ENCODE measurements around the gene NID1.
"Not testable (repeated sequence)": the region's sequence is repeated elsewhere in the genome, so short reads cannot be mapped to it uniquely, and the experiment has no call there.

NID1 gene

GRCh38 chr1:236079703-236080102 lies 14.8 kb upstream of the NID1 start:
- no peak overlapping the region for H3K4me3 ChIP-seq (ENCODE audit: low read depth, low read length)
- TF ChIP-seq POLR2A (IDR thresholded peaks at IDR 0.05; ENCODE audit: extremely low read depth, insufficient read length) (no peak), MYC (IDR thresholded peaks at IDR 0.05; ENCODE audit: low read depth, low read length) (no peak), CTCF (IDR thresholded peaks at IDR 0.05; ENCODE audit: low read depth, low read length) (no peak)
- TF ChIP-seq, protein P1, sequence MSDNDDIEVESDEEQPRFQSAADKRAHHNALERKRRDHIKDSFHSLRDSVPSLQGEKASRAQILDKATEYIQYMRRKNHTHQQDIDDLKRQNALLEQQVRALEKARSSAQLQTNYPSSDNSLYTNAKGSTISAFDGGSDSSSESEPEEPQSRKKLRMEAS (IDR thresholded peaks at IDR 0.05; ENCODE audit: low read depth, low read length): no peak
- DNase-seq (ENCODE audit: low read depth): no peak

DNA sequence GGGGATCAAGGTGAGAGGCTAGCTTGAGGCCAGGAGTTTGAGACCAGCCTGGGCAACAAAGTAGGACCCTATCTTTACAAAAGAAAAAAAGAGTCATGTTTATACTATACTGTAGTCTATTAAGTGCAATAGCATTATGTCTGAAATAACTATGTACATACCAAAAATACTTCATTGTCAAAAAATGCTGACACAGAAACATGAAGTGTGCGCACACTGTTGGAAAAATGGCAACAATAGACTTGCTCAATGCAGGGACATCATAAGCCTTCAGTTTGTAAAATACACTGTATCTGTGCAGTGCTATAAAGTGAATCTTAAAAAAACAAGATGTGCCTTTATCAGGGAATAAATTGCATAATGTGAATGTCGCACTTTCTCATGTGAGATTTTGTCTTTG lies 14.1 kb upstream of the NID1 start:
- DNase-seq (ENCODE audit: low read depth): no peak
- TF ChIP-seq MYC (IDR thresholded peaks at IDR 0.05; ENCODE audit: low read depth, low read length) (no peak), CTCF (IDR thresholded peaks at IDR 0.05; ENCODE audit: low read depth, low read length) (no peak), POLR2A (IDR thresholded peaks at IDR 0.05; ENCODE audit: extremely low read depth, insufficient read length) (no peak)
- TF ChIP-seq, protein P1 (IDR thresholded peaks at IDR 0.05; ENCODE audit: low read depth, low read length): no peak
- H3K4me3 ChIP-seq (ENCODE audit: low read depth, low read length): no peak overlapping the region

DNA sequence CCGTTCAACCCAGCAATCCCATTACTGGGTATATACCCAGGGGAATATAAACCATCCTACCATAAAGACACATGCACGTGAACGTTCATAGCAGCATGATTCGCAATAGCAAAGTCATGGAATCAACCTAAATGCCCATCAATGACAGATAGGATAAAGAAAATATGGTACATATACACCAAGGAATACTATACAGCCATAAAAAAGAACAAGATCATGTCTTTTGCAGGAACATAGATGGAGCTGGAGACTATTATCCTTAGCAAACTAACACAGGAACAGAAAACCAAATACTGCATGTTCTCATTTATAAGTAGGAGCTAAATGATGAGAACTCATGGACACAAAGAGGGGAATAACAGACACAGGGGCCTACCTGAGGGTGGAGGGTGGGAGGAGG lies 13.2 kb upstream of the NID1 start:
- not testable (repeated sequence) for H3K4me3 ChIP-seq (ENCODE audit: low read depth, low read length); DNase-seq (ENCODE audit: low read depth)

DNA sequence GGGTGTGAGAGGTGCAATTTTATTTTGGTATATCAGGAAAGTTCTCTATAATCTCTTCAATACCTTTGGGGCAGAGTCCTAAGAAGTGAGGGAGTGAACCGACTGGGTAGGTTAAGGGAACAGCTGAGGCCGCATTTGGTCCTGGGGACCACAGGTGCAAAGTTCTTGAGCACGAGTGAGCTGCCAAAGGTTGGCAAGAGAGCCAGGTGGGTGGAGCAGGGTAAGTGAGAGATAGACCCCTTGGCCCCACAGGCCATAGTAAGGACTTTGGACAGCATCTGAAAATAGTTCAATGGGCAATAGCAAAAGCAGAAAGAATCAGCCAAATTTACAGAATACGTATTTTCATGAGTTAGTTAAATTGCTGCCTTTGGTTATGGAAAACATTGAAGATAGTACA lies 11.0 kb upstream of the NID1 start:
- no peak for DNase-seq (ENCODE audit: low read depth)
- TF ChIP-seq MYC (IDR thresholded peaks at IDR 0.05; ENCODE audit: low read depth, low read length) (no peak), CTCF (IDR thresholded peaks at IDR 0.05; ENCODE audit: low read depth, low read length) (no peak)
- TF ChIP-seq, protein P1 (IDR thresholded peaks at IDR 0.05; ENCODE audit: low read depth, low read length): no peak
- H3K4me3 ChIP-seq (ENCODE audit: low read depth, low read length): no peak overlapping the region

DNA sequence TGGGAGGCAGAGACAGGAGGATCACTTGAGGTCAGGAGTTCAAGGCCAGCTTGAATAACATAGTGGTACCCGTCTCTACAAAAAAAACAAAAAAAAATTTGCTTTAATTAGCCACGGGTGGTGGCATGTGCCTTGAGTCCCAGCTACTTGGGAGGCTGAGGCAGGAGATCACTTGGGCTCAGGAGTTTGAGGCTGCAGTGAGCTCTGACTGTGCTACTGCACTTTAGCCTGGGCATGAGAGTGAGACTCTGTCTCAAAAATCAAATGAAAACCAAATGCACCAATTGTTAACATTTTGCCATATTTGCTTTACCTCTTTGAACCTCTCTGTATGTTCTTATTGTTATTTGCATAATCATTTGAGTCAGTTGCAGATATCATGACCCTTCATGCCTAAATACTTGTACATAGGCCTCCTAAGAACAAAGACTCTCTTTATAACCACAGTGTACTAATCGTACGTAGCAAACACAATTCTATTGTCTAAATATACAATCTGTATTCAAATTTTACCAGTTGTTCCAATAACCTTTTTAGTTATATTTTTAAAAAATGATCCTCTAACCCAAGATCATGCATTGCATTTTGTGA lies 8.5 kb upstream of the NID1 start:
- no peak overlapping the region for H3K4me3 ChIP-seq (ENCODE audit: low read depth, low read length)
- no peak for DNase-seq (ENCODE audit: low read depth)
- TF ChIP-seq MYC (IDR thresholded peaks at IDR 0.05; ENCODE audit: low read depth, low read length) (no peak), POLR2A (IDR thresholded peaks at IDR 0.05; ENCODE audit: extremely low read depth, insufficient read length) (no peak), CTCF (IDR thresholded peaks at IDR 0.05; ENCODE audit: low read depth, low read length) (no peak)
- TF ChIP-seq, protein P1 (IDR thresholded peaks at IDR 0.05; ENCODE audit: low read depth, low read length): no peak

GRCh38 chr1:236072001-236072400 lies 7.1 kb upstream of the NID1 start:
- no peak overlapping the region for H3K4me3 ChIP-seq (ENCODE audit: low read depth, low read length)
- no peak for DNase-seq (ENCODE audit: low read depth)
- TF ChIP-seq, protein P1 (IDR thresholded peaks at IDR 0.05; ENCODE audit: low read depth, low read length): no peak

DNA sequence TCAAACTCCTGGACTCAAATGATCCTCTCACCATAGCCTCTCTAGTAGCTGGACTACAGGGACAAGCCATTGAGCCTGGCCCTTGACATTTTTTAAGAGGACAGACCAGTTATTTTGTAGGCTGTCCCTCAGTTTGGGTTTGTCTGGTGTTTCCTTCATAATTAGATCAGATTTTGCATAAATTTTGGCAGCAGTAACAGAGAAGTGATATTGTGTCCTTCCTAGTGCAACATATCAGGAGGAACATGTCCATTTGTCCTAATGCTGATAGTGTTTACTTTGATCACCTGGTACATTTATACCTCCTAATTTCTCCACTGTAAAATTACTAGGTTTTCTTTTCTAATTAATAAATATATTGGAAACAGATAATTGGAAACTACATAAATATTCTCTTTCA lies 5.9 kb upstream of the NID1 start:
- DNase-seq (ENCODE audit: low read depth): no peak
- TF ChIP-seq CTCF (IDR thresholded peaks at IDR 0.05; ENCODE audit: low read depth, low read length) (no peak), POLR2A (IDR thresholded peaks at IDR 0.05; ENCODE audit: extremely low read depth, insufficient read length) (no peak), MYC (IDR thresholded peaks at IDR 0.05; ENCODE audit: low read depth, low read length) (no peak)
- TF ChIP-seq, protein P1 (IDR thresholded peaks at IDR 0.05; ENCODE audit: low read depth, low read length): no peak
- no peak overlapping the region for H3K4me3 ChIP-seq (ENCODE audit: low read depth, low read length)
